IPS-18a (cell line): ENCODE measurements around the gene FOXN1.

Experiments
- H3K27ac ChIP-seq: one replicate; pipeline ENCODE4 v1.5.1; 2013; ENCODE audit warnings: low read length
- H3K27me3 ChIP-seq: one replicate; pipeline ENCODE4 v1.6.1; 2013; ENCODE audit warnings: mild to moderate bottlenecking, low read length; ENCODE audit not compliant: control insufficient read depth, insufficient read depth
- H3K36me3 ChIP-seq: one replicate; pipeline ENCODE4 v1.6.1; 2013; ENCODE audit warnings: low read depth, low read length; ENCODE audit not compliant: control insufficient read depth
- H3K4me1 ChIP-seq: one replicate; pipeline ENCODE4 v1.6.1; 2013; ENCODE audit warnings: low read depth, low read length; ENCODE audit not compliant: control insufficient read depth
- H3K4me3 ChIP-seq: one replicate; pipeline ENCODE4 v1.5.1; 2013; ENCODE audit warnings: low read length
- H3K9ac ChIP-seq: one replicate; pipeline ENCODE4 v1.6.1; 2013; ENCODE audit warnings: mild to moderate bottlenecking, low read length, moderate library complexity
- H3K9me3 ChIP-seq: one replicate; pipeline ENCODE4 v1.6.1; 2013; ENCODE audit warnings: low read depth, low read length; ENCODE audit not compliant: control insufficient read depth

The FOXN1 gene

DNA sequence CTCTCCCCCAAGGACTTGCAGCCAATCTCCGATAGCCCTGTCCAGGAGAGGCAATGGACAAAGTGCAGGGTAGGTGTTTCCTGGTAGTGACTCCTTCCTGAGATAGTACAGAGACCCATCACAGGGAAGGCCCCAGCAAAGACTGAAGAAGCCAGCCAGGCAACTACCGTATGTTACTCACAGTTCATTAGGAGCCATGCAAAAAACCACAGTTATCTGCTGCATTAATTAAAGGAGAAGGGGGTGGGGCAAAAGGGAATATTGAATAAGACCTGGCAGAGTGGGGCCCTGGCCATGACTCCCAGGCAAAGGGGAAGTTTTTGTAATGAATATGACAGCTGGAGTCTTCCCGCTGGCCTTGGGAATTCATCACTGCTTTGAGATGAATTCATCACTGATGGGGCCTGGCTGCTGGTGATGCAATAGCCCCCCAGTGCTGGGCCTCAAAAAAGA lies 35.2 kb upstream of the FOXN1 start:
- Histone ChIP-seq H3K4me1 (no peaks in the 10 kb centered on the region), H3K36me3 (no peaks in the 10 kb centered on the region), H3K9ac (no peak overlapping the region), H3K9me3 (no peaks in the 10 kb centered on the region), H3K27ac (no peak overlapping the region), H3K4me3 (no peak overlapping the region), H3K27me3 (no peaks in the 10 kb centered on the region)

DNA sequence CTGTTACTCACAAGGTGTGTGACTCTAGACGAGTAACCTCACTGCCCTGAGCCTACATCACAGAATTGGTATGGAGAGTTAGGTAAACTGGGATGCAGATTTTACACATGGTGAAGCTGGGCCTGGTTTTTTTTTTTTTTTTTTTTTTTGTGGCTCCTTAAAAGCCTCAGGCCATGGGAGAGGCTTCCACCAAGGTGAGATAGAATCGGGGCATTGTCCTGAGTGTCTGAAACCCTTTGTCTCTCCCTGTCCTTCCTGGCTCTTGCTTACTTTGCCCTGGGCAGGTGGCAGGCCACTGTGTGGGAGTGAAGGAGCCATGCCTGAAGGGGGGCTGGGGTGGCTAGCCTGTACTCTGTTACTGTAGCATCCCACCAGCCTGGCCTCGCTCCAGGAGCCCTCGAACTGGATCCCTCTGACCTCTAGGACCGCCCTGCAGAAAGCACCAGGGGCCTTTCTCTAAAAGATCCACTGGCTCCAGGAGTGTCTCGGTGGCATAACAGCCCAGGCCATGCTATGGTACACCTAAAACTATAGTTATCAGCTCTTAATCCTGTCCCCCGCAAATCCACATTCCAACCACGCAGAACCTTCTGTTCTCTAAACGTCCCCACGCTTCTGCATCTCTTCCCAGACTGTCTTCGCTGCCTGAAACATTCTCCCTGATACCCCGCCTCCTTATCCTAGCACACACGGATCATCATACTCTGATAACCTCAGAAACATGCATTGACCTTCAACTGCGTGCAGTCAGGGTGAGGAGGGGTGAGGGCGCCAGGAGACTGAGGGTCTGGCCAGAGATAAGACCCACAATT lies 34.4 kb upstream of the FOXN1 start:
- H3K9me3 ChIP-seq: no peaks in the 10 kb centered on the region
- no peaks in the 10 kb centered on the region for H3K36me3 ChIP-seq
- no peak overlapping the region for H3K9ac ChIP-seq
- no peak overlapping the region for H3K4me3 ChIP-seq
- H3K4me1 ChIP-seq: no peaks in the 10 kb centered on the region
- no peaks in the 10 kb centered on the region for H3K27me3 ChIP-seq
- no peak overlapping the region for H3K27ac ChIP-seq

- Histone ChIP-seq H3K4me3 (no peak overlapping the region), H3K27ac (no peak overlapping the region), H3K27me3 (no peaks in the 10 kb centered on the region), H3K36me3 (no peaks in the 10 kb centered on the region), H3K4me1 (no peaks in the 10 kb centered on the region), H3K9me3 (no peaks in the 10 kb centered on the region), H3K9ac (no peak overlapping the region)
Observed at GRCh38 chr17:28472871-28473497, 33.2 kb upstream of the FOXN1 start.

- Histone ChIP-seq H3K36me3 (no peaks in the 10 kb centered on the region), H3K9me3 (no peaks in the 10 kb centered on the region), H3K4me3 (no peak within 1 kb of the TSS), H3K27me3 (no peaks in the 10 kb centered on the region), H3K27ac (no peak within 1 kb of the TSS), H3K9ac (no peak within 1 kb of the TSS), H3K4me1 (no peaks in the 10 kb centered on the region)
Observed at GRCh38 chr17:28473542-28473941, 32.6 kb upstream of the FOXN1 start, which contains the start of gene SLC13A2. Gene SLC13A2 (plus strand): TSS chr17:28473644. CDS start chr17:28473713, 69 bp downstream.

GRCh38 chr17:28474111-28474531 lies 32.0 kb upstream of the FOXN1 start:
- Histone ChIP-seq H3K4me3 (no peak overlapping the region), H3K36me3 (no peaks in the 10 kb centered on the region), H3K27ac (no peak overlapping the region), H3K9ac (no peak overlapping the region), H3K9me3 (no peaks in the 10 kb centered on the region), H3K27me3 (no peaks in the 10 kb centered on the region), H3K4me1 (no peaks in the 10 kb centered on the region)

GRCh38 chr17:28475151-28475900 lies 30.8 kb upstream of the FOXN1 start:
- H3K4me1 ChIP-seq: no peaks in the 10 kb centered on the region
- H3K4me3 ChIP-seq: no peak overlapping the region
- H3K27me3 ChIP-seq: no peaks in the 10 kb centered on the region

DNA sequence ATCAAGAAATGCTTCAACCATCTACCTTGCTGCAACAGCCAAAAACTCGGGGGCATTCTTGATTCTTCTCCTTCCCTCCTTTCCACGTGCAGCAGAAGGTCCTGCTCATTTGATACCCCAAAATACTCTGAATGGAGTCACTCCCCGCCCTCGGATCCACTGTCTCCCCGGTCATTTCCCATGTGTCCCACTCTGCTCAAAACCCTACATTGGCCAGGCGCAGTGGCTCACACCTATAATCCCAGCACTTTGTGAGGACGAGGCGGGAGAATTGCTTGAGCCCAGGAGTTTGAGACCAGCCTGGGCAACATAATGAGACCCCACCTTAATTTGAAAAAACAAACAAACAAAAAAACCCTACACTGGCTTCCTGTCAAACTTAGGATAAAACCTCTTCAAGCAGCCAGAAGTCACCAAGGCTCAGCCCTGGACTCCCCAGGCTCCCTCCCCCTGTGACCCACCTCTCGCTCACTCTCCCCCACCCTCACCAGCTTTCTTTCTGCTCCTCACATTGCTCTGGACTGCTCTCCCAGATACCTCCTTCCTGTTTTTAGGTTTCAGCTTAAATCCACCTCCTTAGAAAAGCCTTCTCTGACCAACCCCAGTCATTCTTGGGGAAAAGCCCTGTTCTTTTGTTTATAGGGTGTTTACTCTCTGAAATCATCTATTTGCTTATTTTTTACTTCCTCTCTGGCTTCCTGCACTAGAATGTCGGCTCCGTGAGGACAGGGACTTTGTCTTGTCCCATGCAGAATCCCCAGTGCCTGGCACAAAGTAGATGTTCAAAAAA lies 29.9 kb upstream of the FOXN1 start:
- H3K27ac ChIP-seq: no peak overlapping the region
- H3K36me3 ChIP-seq: no peaks in the 10 kb centered on the region
- H3K27me3 ChIP-seq: no peaks in the 10 kb centered on the region
- no peaks in the 10 kb centered on the region for H3K9me3 ChIP-seq
- no peak overlapping the region for H3K4me3 ChIP-seq
- no peaks in the 10 kb centered on the region for H3K4me1 ChIP-seq
- H3K9ac ChIP-seq: no peak overlapping the region

More at GRCh38 chr17:28475151-28475900, 30.8 kb upstream of the FOXN1 start:
- Histone ChIP-seq H3K36me3 (no peaks in the 10 kb centered on the region), H3K9me3 (no peaks in the 10 kb centered on the region), H3K27ac (no peak overlapping the region), H3K9ac (no peak overlapping the region)

DNA sequence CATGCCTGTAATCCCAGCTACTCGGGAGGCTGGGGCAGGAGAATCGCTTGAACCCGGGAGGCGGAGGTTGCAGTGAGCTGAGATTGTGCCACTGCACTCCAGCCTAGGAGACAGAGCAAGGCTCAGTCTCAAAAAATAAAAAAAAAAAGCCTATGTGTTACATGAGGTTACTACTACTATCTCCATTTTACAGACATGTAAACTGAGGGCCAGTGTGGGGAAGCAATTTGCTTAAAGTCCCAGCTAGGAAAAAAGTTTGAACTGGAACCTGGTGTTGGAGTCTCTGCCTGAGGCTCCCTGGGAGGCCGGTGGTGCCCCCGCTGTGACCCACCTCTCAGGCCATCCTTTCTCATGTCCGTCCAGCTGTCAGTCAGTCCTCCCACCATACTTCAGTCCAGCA lies 28.2 kb upstream of the FOXN1 start:
- Histone ChIP-seq H3K27ac (no peak overlapping the region), H3K4me3 (no peak overlapping the region), H3K36me3 (no peaks in the 10 kb centered on the region), H3K27me3 (no peaks in the 10 kb centered on the region), H3K4me1 (no peaks in the 10 kb centered on the region), H3K9me3 (no peaks in the 10 kb centered on the region), H3K9ac (no peak overlapping the region)

DNA sequence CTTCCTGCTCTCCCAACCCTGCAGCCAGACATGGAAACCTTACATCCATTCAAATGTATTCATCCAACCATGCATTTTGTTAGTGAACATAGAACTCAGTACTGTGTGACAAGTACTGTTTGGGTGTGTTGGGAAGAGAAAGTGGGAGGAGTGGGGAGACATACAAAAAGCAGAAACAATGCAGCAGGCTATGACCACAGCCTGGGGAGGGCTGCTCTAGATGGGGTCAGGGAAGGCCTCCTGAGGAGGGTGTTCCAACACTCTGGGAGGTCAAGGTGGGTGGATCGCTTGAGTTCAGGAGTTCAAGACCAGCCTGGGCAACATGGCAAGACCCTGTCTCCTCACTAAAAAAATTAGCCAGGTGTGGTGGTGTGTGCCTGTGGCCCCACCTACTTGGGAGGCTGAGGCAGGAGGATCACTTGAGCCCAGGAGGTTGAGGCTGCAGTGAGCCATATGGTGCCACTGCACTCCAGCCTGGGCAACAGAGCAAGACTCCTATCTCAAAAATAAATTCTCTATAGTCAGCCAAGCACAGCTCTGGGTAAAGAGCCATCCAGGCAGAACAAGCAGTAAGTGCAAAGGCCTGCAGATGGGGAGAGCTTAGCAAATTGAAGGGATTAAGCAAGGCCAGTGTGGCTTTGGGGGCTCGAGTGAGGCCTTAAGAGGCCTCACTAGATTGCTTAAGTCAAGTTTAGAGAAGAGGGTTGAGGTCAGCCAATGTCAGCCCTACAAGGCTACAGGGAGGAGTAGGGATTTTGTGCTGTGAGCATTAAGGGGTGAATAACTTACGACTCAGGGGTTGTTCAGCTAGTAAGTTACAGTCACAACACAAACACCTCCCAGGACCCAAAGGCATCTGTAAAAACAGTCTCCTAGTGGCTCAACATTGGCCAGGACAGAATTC lies 27.2 kb upstream of the FOXN1 start:
- no peaks in the 10 kb centered on the region for H3K9me3 ChIP-seq
- no peak overlapping the region for H3K27ac ChIP-seq

DNA sequence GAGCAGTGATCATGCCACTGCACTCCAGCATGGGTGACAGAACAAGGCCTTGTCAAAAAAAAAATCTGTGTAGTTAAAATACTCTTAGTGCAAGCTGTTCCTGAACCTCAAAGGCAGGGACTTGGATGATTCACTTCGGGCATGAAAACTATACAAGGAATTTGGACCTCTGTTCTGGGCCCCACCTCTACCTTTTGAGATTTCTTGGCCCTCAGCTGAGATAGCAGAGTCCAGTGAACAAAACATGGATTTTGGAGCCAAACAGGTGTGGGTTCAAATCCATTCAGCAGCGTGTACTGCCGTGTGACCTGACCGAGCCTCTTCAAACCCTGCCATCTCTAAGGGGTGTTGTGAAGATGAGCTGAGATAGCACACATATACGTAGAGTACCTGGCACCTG lies 25.9 kb upstream of the FOXN1 start:
- no peak overlapping the region for H3K9ac ChIP-seq
- no peak overlapping the region for H3K4me3 ChIP-seq
- H3K27me3 ChIP-seq: no peaks in the 10 kb centered on the region
- H3K27ac ChIP-seq: no peak overlapping the region
- no peaks in the 10 kb centered on the region for H3K36me3 ChIP-seq
- H3K4me1 ChIP-seq: no peaks in the 10 kb centered on the region
- H3K9me3 ChIP-seq: no peaks in the 10 kb centered on the region

More for the DNA sequence above, 27.2 kb upstream of the FOXN1 start:
- Histone ChIP-seq H3K36me3 (no peaks in the 10 kb centered on the region), H3K4me1 (no peaks in the 10 kb centered on the region), H3K4me3 (no peak overlapping the region), H3K27me3 (no peaks in the 10 kb centered on the region), H3K9ac (no peak overlapping the region)
